PC-9 (cell line): Measurements from ENCODE around the gene SHISA6. TPM values are rescaled to one million over a fixed set of nuclear protein-coding genes. Genes with fewer than 3 reads are reported as not detected.

ENCODE experiments used
- BruUV-seq: library from RNA; stranded (reverse); fragments of 400-500 nt; replicated peaks from 2 replicates; lab custom pipeline; 2021; lab: Mats Ljungman, UMichigan
- CTCF ChIA-PET: fragments of 300-600 bp; sonication (Branson Sonifier 250); formaldehyde crosslinking; loops from one replicate; lab custom pipeline; 2022; ENCODE audit warnings: antibody characterized with exemption; lab: Charles Lee
- POLR2A ChIA-PET: fragments of 300-600 bp; sonication (Branson Sonifier 250); formaldehyde crosslinking; loops from one replicate; lab custom pipeline; 2022; ENCODE audit warnings: antibody characterized with exemption; ENCODE audit not compliant: unreplicated experiment; lab: Charles Lee
- DNase-seq, 2 experiments: peaks; one replicate each; pipeline versions ENCODE4 v3.0.0 to v3.0.0-alpha.2; 2015 to 2022; ENCODE audit warnings: mixed read lengths in 1 of 2
- H2AFZ ChIP-seq: fragments of 200-600 bp; sonication (generic); 2 replicates; pipeline ENCODE4 v1.8.1; 2017; ENCODE audit warnings: antibody characterized with exemption
- H3F3A ChIP-seq: fragments of 200-600 bp; sonication (generic); 2 replicates; pipeline ENCODE4 v1.8.1; 2017; ENCODE audit warnings: antibody characterized with exemption, mild to moderate bottlenecking, low read depth; ENCODE audit not compliant: insufficient read depth
- H3K27ac ChIP-seq: fragments of 200-600 bp; sonication (generic); 2 replicates; pipeline ENCODE4 v1.6.1; 2016; ENCODE audit warnings: mixed run types
- H3K27me3 ChIP-seq: fragments of 200-600 bp; sonication (generic); 2 replicates; pipeline ENCODE4 v1.6.1; 2016; ENCODE audit warnings: low read depth, mixed run types; ENCODE audit not compliant: insufficient read depth
- H3K36me3 ChIP-seq: fragments of 200-600 bp; sonication (generic); 2 replicates; pipeline ENCODE4 v1.6.1; 2016; ENCODE audit warnings: low read depth, mixed run types
- H3K4me1 ChIP-seq: fragments of 200-600 bp; sonication (generic); replicated peaks from 2 replicates; pipeline ENCODE4 v1.6.1; 2016; ENCODE audit warnings: mixed run types; ENCODE audit not compliant: insufficient read depth
- H3K4me2 ChIP-seq: fragments of 200-600 bp; sonication (generic); 2 replicates; pipeline ENCODE4 v1.6.1; 2017; ENCODE audit warnings: mixed run types
- H3K4me3 ChIP-seq: fragments of 200-600 bp; sonication (generic); 2 replicates; pipeline ENCODE4 v1.6.1; 2016; ENCODE audit warnings: mixed run types
- H3K79me2 ChIP-seq: fragments of 200-600 bp; sonication (generic); 2 replicates; pipeline ENCODE4 v1.6.1; 2017; ENCODE audit warnings: low read depth, mixed run types
- H3K9me2 ChIP-seq: fragments of 200-600 bp; sonication (generic); 2 replicates; pipeline ENCODE4 v1.8.1; 2017; ENCODE audit warnings: mild to moderate bottlenecking; ENCODE audit not compliant: insufficient read depth
- H3K9me3 ChIP-seq: fragments of 200-600 bp; sonication (generic); 2 replicates; pipeline ENCODE4 v1.8.1; 2016; ENCODE audit warnings: low read depth; ENCODE audit not compliant: insufficient read depth
- H4K20me1 ChIP-seq: fragments of 200-600 bp; sonication (generic); 2 replicates; pipeline ENCODE4 v1.8.1; 2017; ENCODE audit not compliant: insufficient read depth
- CTCF ChIP-seq: fragments of 200-600 bp; sonication (generic); conservative IDR thresholded peaks from 2 replicates; pipeline ENCODE4 v1.6.1; 2017; ENCODE audit warnings: mixed run types, antibody characterized with exemption, mild to moderate bottlenecking, moderate library complexity
- EZH2 ChIP-seq: fragments of 200-600 bp; sonication (generic); IDR thresholded peaks from 2 replicates; pipeline ENCODE4 v1.8.0; 2017; ENCODE audit warnings: antibody characterized with exemption, low read depth
- intact Hi-C: fragments of 100-400 bp; cut with micrococcal nuclease; formaldehyde crosslinking; loops from one replicate; pipeline ENCODE4 v1.10.0; 2022; ENCODE audit not compliant: unreplicated experiment
- total RNA-seq: library from RNA; stranded (reverse); gene quantifications from 2 replicates; pipeline ENCODE4 v1.2.3, GENCODE V29; 2021

Gene SHISA6
- total RNA-seq, 1 experiment from 2014 or later: not detected

GRCh38 chr17:11561281-11561680, 320.3 kb downstream of the SHISA6 start:
- no peak overlapping the region for H3K4me3 ChIP-seq
- no peaks in the 10 kb centered on the region for H3K9me3 ChIP-seq
- no TSS peak for BruUV-seq
- no peaks in the 10 kb centered on the region for H3K79me2 ChIP-seq
- H3K27me3 ChIP-seq: peaks cover 17% of the 10 kb centered on the region; the same call in 1 of the 2 replicates
- no peak overlapping the region for H3K27ac ChIP-seq
- H3K4me1 ChIP-seq: no peaks in the 10 kb centered on the region
- TF ChIP-seq CTCF (no peak), EZH2 (no peak)
- no peak overlapping the region for H3K4me2 ChIP-seq
- intact Hi-C loops: no loop called here
- H2AFZ ChIP-seq: no peak overlapping the region
- ChIA-PET POLR2A (no interaction called here), CTCF (no interaction called here)
- no peaks in the 10 kb centered on the region for H3K36me3 ChIP-seq
- DNase-seq: no peak
- H3K9me2 ChIP-seq: no peaks in the 10 kb centered on the region
- no peaks in the 10 kb centered on the region for H3F3A ChIP-seq
- H4K20me1 ChIP-seq: no peaks in the 10 kb centered on the region

- no peaks in the 10 kb centered on the region for H3K9me3 ChIP-seq
- H3K36me3 ChIP-seq: no peaks in the 10 kb centered on the region
- ChIA-PET POLR2A (no interaction called here), CTCF (no interaction called here)
- TF ChIP-seq CTCF (no peak), EZH2 (no peak)
- no peak for DNase-seq
- intact Hi-C loops: no loop called here
- no peaks in the 10 kb centered on the region for H3K9me2 ChIP-seq
- no peak overlapping the region for H3K4me3 ChIP-seq
- peaks cover 17% of the 10 kb centered on the region; the same call in 1 of the 2 replicates for H3K27me3 ChIP-seq
- H3K4me1 ChIP-seq: no peaks in the 10 kb centered on the region
- no peak overlapping the region for H2AFZ ChIP-seq
- no peak overlapping the region for H3K4me2 ChIP-seq
- no peaks in the 10 kb centered on the region for H3K79me2 ChIP-seq
- H3F3A ChIP-seq: no peaks in the 10 kb centered on the region
- no peak overlapping the region for H3K27ac ChIP-seq
- no TSS peak for BruUV-seq
- H4K20me1 ChIP-seq: no peaks in the 10 kb centered on the region
These were observed 320.7 kb downstream of the SHISA6 start for GRCh38 chr17:11561702-11562101.

GRCh38 chr17:11564589-11565380, 323.8 kb downstream of the SHISA6 start:
- Histone ChIP-seq H3K4me2 (no peak overlapping the region), H3K9me2 (no peaks in the 10 kb centered on the region), H2AFZ (no peak overlapping the region), H3K4me3 (no peak overlapping the region), H3F3A (no peaks in the 10 kb centered on the region), H3K27ac (no peak overlapping the region), H3K4me1 (no peaks in the 10 kb centered on the region), H3K27me3 (no peaks in the 10 kb centered on the region), H3K9me3 (no peaks in the 10 kb centered on the region), H3K79me2 (no peaks in the 10 kb centered on the region), H3K36me3 (no peaks in the 10 kb centered on the region), H4K20me1 (no peaks in the 10 kb centered on the region)
- CTCF ChIA-PET: no interaction called here
- DNase-seq: no peak
- intact Hi-C loops: no loop called here
- TF ChIP-seq EZH2 (no peak), CTCF (no peak)
- POLR2A ChIA-PET: no interaction called here
- no TSS peak for BruUV-seq
